ENCODE data around the gene ZCCHC10.
"Not testable (repeated sequence)": the region's sequence is repeated elsewhere in the genome, so short reads cannot be mapped to it uniquely, and the experiment has no call there.

ZCCHC10 gene

GRCh38 chr5:133041910-133042309 is 15.6 kb upstream of the ZCCHC10 start:
- DNase-seq = peak; percentile 32

DNA sequence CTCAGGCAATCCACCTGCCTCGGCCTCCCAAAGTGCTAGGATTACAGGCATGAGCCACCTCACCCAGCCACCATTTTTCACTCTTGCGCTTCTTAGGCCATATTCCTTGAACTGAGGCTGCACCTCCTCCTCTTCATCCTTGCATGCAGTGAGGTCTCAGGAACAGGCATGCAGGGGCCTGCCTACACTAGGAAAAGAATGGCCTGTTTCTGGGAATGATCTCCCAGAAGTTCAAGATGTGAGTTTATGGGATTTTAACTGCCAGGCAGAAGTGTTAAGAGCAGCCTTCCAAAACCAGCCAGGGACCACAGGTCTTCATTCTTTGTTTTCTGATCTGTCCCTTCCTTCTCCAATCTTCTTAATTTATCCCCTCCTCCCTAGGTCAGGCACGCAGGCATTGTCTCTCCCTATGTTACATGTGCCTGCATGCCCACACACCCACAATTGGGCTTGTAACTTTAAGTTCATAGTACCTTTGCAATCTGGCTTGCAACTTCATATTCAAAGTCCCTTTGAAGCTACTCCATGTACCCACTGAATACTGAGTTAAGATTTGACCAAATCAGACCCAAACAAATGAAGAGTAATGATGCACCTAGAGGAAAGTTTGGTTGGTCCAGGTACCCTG is 14.9 kb upstream of the ZCCHC10 start:
- no peak for DNase-seq

DNA sequence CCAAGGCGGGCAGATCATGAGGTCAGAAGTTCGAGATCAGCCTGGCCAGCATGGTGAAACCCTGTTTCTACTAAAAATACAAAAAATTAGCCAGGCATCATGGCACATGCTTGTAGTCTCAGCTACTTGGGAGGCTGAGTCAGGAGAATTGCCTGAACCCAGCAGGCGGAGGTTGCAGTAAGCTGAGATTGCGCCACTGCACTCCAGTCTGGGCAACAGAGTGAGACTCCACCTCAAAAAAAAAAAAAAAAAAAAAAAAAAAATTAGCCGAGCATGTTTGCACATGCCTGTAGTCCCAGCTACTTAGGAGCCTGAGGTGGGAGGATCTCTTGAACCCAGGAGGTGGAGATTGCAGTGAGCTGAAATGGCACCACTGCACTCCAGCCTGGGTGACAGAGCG is 10.3 kb upstream of the ZCCHC10 start:
- DNase-seq = not testable (repeated sequence)

DNA sequence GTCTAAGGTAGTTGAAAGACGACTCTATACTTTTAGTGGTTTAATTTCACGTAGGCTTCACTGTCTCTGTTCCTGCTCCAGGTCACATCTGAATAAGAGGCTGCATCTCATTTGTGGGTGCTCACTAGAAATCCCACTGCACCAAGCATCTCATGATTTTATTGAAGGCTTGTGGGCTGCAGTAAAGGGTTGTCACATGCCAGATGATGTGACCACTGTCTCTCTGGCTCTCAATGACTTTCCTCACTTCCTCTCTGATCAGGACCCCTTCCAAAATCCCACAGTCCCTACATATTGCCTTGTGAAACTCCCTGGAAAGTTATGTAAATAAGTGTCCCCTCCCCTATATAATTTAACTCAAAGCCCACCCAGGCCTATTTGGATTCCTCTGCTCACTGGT is 8.9 kb upstream of the ZCCHC10 start:
- DNase-seq = no peak

- no peak for DNase-seq
Observed at GRCh38 chr5:133034064-133034463, 7.7 kb upstream of the ZCCHC10 start.

DNA sequence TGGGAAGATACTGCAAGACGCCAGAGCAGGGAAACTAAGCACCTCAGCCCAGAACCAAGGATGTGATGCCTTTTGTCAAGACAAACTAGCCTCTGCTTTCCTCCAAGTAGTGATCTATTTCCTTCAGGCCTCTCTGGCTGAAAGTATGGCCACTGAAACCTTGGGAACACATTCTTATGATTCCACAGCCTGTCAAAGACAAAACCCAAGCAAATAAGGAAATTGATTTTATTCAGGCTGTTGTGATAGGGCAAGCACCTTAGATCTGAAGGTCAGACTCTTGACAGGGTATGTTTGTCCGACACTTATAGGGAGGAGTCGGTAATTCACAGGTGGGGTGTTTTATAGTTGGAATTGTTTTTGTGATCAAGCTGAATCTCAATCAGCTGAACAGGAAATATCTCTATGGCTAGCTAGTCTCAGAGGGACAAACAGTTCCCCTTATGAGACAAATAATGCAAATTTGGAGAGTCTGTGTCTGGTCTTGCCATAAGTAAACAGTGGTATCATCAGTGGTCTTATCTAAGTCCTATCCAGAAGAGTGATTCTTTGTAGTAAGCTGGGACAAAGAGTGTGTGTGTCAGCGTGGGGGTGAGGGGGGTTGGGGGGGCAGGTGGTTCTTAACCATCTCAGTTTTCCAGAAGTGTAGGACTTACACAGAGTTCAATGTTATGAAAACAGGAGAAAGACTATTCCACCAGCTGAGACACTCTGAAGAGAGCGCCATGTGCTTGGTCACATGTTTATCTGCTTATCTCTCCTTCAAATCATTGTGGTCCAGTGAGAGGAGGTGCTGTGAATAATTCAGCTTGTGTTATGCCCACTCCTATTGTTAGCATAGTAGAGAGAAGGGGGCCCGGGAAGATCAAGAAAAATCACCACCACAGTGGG is 6.7 kb upstream of the ZCCHC10 start:
- no peak for DNase-seq

DNA sequence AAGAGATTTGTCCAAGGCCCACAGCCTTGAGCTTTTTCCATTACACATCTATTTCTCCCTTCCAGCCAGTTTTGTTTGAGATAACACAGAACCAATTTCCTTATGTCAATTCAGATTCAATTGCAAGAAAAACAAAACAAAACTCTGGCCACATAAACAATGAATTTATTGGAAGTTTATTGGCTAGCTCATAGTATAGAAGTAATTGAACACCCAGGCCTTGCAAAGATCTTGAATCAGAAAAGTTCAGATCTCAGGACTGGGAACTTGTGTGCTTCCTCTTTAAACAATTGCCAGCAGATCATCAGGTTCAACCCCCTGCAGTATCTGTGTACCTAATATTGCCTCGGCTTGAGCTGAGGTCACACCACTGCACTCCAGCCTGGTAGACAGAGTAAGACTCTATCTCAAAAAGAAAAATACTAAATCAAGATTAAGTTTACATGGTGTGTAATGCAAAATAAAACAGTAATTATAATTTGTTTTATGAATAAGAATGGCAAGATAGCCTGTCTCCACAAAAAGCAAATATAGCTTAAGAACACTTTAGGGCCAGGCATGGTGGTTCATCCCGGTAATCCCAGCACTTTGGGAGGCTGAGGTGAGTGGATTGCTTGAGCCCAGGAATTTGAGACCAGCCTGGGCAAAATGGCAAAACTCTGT is 4.1 kb upstream of the ZCCHC10 start:
- DNase-seq = no peak

- no peak for DNase-seq
Observed at GRCh38 chr5:133029416-133029815, 3.1 kb upstream of the ZCCHC10 start.

DNA sequence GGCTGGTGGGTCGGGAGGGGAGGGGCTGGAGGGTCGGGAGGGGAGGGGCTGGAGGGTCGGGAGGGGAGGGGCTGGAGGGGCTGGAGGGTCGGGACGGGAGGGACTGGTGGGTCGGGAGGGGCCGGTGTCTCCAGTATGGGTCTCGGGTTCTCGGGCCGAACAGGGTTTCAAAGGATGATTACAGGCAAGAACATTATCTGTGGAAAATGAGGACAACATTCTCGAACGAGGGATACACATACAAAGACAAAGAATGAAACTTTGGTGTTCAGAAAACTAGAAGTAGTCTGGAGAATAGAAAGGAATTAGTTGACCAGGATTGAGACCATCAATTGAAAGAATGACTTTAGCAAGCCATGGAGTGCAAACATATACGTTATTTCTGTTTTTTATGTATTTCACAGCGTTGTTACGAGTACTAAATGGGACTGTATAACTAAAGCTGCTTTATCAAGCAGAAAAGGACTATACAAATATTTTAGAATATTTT is 360 bp upstream of the ZCCHC10 start:
- DNase-seq = no peak

GRCh38 chr5:133019471-133019870 is 6.9 kb downstream of the ZCCHC10 start:
- not testable (repeated sequence) for DNase-seq

GRCh38 chr5:133017964-133018363 is 8.4 kb downstream of the ZCCHC10 start:
- no peak for DNase-seq

- no peak for DNase-seq
Observed at GRCh38 chr5:133015466-133015865, 10.9 kb downstream of the ZCCHC10 start.

DNA sequence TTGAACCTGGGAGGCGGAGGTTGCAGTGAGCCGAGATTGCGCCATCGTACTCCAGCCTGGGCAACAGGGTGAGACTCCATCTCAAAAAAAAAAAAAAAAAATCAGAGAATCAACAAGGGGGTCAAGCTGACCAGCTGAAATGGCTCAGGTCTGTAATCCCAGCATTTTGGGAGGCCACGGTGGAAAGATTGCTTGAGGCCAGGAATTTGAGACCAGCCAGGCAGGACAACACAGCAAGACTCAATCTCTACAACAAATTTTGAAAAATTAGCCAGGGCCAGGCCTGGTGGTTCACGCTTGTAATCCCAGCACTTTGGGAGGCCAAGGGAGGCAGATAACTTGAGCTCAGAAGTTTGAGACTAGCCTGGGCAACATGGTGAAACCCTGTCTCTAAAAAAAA is 17.9 kb downstream of the ZCCHC10 start:
- DNase-seq = not testable (repeated sequence)

DNA sequence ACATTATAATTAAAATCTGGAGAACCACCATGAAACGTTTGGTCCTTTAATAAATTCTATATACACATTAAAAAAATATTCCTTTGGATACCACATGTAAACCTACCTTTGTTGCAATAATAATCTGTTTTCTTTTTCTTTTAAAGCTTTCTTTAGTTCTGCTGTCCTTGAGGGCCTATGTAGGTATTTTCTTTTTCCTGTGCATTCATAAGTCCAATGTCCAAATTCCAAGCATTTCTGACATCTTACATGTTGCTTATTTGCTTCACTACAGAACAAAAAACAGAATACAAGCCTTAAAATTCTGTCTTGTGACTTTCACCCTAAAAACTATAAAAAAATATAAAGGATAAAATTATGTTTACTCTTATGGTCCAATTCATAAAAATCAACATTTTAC is 19.7 kb downstream of the ZCCHC10 start:
- no peak for DNase-seq

DNA sequence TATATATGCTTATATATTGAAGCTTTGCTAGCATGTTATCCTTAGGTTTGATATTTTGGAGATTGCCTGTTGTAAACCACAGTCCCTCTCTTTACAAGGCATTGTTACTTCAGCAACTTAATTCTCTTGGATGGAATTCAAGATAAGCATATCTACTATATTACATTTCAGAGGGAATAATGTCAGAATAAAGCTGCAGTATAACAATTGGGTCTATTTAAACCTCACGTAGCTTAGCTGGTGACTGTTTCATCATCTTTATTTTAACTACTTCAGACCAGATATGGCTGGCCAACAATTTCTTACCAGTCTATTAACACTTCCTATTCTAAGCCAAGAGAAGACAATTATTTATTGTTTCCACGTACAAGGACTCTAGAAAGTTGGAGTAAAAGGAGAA is 27.1 kb downstream of the ZCCHC10 start:
- no peak for DNase-seq

GRCh38 chr5:132998556-132998955 is 27.8 kb downstream of the ZCCHC10 start:
- DNase-seq = no peak

DNA sequence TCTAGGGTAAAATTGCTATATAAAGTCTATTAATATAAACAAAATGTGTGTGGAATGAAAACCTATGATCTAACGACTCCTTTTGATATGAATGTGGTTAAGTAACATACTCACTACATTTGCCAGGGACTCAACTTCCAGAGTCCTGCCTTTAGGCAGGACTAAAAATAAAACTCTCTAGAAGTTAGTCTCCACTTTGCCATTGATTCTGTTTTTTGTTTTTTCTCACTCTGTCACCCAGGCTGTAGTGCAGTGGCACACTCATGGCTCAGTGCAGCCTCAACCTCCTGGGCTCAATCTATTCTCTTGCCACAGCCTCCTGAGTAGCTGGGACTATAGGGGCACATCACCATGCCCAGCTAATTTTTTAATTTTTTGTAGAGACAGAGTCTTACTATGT is 30.0 kb downstream of the ZCCHC10 start:
- DNase-seq = no peak

GRCh38 chr5:132987531-132988408 is 38.6 kb downstream of the ZCCHC10 start:
- DNase-seq = no peak

DNA sequence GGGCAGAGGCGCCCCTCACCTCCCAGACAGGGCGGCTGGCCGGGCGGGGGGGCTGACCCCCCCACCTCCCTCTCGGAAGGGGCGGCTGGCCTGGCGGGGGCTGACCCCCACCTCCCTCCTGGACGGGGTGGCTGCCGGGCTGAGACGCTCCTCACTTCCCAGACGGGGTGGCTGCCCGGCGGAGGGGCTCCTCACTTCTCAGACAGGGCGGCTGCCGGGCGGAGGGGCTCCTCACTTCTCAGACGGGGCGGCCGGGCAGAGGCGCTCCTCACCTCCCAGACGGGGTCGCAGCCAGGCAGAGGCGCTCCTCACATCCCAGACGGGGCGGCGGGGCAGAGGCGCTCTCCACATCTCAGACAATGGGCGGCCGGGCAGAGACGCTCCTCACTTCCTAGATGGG is 43.4 kb downstream of the ZCCHC10 start:
- DNase-seq = not testable (repeated sequence)

- DNase-seq = no peak
Observed at GRCh38 chr5:132981288-132981687, 45.1 kb downstream of the ZCCHC10 start.

DNA sequence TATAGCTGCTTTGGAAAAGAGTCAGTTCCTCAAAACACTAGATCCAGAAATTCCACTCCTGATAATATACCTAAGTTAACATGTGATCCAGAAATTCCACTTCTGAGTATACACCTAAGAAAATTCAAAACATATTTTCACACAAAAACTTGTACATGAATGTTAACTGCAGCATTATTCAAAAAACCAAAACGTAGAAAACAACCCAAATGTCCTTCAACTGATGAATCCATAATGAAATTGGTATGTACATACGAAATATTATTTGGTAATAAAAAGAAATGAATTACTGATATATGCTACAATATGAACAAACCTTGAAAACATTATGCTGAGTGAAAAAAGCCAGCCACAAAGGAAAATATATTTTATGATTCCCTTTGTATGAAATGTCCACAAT is 46.4 kb downstream of the ZCCHC10 start:
- DNase-seq = no peak

GRCh38 chr5:132979367-132979940 is 46.9 kb downstream of the ZCCHC10 start:
- DNase-seq = peak; percentile 13
